ENCODE data around the gene PARD6A. TPM values are rescaled to one million over a fixed set of nuclear protein-coding genes. Genes with fewer than 3 reads are reported as not detected.

The PARD6A gene
- total RNA-seq, 1 donor, result 1.4 TPM

- no peak for DNase-seq (ENCODE audit: low read depth)
- TF ChIP-seq, protein P1, sequence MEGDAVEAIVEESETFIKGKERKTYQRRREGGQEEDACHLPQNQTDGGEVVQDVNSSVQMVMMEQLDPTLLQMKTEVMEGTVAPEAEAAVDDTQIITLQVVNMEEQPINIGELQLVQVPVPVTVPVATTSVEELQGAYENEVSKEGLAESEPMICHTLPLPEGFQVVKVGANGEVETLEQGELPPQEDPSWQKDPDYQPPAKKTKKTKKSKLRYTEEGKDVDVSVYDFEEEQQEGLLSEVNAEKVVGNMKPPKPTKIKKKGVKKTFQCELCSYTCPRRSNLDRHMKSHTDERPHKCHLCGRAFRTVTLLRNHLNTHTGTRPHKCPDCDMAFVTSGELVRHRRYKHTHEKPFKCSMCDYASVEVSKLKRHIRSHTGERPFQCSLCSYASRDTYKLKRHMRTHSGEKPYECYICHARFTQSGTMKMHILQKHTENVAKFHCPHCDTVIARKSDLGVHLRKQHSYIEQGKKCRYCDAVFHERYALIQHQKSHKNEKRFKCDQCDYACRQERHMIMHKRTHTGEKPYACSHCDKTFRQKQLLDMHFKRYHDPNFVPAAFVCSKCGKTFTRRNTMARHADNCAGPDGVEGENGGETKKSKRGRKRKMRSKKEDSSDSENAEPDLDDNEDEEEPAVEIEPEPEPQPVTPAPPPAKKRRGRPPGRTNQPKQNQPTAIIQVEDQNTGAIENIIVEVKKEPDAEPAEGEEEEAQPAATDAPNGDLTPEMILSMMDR (IDR thresholded peaks at IDR 0.05; ENCODE audit: insufficient read depth, low read length), result no peak
- H3K4me3 ChIP-seq (ENCODE audit: low read depth, low read length), result no peak overlapping the region
These were observed 1.9 kb downstream of the PARD6A start for GRCh38 chr16:67662653-67663010.

DNA sequence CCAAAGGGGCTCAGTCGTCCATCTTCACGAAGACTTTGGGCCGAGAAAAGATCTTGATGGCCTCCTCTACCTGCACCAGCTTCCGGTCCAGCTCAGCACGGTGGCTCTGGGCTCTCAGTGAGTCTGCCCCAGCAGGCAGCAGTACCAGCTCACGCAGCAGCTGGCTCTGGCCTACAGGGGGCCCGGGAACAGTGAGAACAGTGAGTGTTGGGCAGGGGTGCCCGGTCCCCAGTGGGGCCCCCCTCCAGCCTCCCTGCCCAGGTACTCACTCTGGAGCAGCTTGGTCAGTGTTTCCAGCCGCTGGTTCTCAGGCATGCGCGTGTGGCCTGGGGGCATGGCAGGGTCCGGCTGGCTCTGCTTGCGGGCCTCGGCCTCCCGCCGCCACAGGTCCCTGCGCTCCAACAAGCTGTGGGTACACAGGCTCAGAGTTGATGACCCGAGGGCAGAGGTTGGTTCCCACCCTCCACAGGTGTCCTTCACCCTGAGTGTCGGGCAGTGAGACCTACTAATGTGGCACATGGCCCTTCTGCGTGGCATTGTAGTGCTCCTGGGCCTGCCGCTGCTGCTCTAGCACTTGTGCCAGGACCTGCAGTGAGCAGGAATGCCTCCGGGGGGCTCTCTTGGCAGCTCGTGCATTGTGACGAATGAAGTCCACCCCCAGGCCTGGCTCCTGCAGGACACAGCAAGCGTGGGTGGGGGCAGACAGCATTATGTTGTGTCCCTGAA, 2.6 kb downstream of the PARD6A start:
- no peak overlapping the region for H3K4me3 ChIP-seq (ENCODE audit: low read depth, low read length)
- DNase-seq (ENCODE audit: low read depth), result no peak
- TF ChIP-seq, protein P1 (IDR thresholded peaks at IDR 0.05; ENCODE audit: insufficient read depth, low read length), result peak; percentile 3

DNA sequence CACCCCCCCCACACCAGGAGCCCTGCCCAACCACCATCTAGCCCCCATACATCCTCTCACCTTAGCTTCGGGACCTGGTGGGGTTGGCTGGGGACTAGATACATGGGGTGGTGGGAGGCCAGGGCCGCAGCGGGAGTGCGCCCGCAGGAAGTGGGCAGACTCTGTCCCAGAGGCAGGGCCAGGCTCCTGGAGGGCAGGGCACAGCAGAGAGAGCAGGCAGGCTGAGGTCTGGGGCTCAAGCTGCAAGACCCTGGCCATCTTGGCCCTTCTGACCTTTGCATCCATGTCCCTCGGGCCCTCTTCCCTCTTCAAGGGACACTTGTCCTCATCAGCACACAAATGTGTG, 3.1 kb downstream of the PARD6A start:
- no peak for DNase-seq (ENCODE audit: low read depth)
- H3K4me3 ChIP-seq (ENCODE audit: low read depth, low read length), result no peak overlapping the region
- TF ChIP-seq, protein P1 (IDR thresholded peaks at IDR 0.05; ENCODE audit: insufficient read depth, low read length), result no peak

DNA sequence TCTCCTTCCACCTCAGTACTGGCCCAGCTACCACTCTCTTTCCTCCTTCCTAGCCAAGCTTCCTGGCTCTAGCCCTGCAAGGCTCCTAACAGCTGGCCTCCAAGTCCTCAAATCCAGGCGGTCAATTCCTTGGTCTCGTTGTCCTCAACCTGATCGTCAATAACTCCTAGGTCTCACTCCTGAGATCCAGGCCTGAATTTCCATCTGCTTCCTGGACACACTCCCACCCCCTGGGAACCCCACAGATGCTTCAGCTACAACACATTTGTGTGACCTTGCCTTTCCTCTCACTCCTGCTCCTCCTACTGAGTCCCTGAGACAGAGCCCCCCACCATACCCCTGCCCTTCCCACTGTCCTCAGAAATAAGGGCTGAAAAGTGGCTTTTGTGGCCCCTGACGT, 3.5 kb downstream of the PARD6A start:
- TF ChIP-seq, protein P1 (IDR thresholded peaks at IDR 0.05; ENCODE audit: insufficient read depth, low read length), result no peak
- no peak overlapping the region for H3K4me3 ChIP-seq (ENCODE audit: low read depth, low read length)
- DNase-seq (ENCODE audit: low read depth), result no peak

DNA sequence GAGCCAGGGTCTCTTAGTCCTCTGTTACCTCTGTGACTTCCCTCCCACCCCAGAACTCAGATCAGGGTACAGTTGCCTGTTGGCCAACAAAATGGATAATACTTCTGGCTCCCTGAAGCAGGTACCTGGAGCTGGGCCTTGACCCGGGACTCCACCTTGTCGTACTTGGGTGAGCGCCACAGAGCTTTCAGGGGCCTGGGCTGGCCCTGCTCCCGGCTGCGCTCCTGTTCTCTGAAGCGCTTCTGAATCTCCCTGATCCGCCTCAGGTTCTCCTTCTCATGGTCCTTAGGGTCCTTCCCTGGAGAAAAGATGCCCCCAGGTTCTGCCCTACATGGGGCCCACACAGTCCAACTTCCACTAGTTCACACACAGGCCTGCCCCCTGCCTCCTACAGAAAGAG, 4.1 kb downstream of the PARD6A start:
- TF ChIP-seq, protein P1 (IDR thresholded peaks at IDR 0.05; ENCODE audit: insufficient read depth, low read length), result no peak
- no peak for DNase-seq (ENCODE audit: low read depth)
- H3K4me3 ChIP-seq (ENCODE audit: low read depth, low read length), result no peak overlapping the region

GRCh38 chr16:67665598-67665997, 4.8 kb downstream of the PARD6A start:
- TF ChIP-seq, protein P1 (IDR thresholded peaks at IDR 0.05; ENCODE audit: insufficient read depth, low read length), result no peak
- peak overlapping the region; percentile 76 for H3K4me3 ChIP-seq (ENCODE audit: low read depth, low read length)
- DNase-seq (ENCODE audit: low read depth), result no peak

DNA sequence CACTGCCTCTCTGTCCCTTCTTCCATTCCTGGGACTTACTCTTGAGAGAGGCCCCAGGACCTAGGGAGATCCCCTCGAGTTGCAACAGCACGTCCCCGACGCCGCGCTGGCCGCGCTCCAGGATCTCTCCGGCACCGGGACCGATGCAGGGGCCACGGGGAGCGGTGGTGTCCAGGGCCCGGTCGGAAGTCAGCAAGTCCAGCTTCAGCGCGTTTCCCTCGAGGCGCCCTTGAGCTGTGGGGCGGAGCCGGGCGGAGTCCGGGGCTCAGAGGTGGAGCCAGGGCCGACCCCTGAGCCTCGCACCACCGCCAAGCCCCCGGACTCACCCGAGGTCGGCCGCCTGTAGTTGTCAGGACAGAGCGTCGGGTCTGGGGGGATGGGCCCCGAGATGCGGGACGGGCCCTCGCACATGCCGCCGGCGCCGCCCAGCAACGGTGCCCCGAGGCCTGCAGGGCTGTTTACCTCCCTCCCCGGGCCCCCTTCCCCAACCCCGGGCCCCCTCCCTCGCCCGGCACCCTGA, 5.3 kb downstream of the PARD6A start:
- peak overlapping the region; percentile 76 for H3K4me3 ChIP-seq (ENCODE audit: low read depth, low read length)
- TF ChIP-seq, protein P1 (IDR thresholded peaks at IDR 0.05; ENCODE audit: insufficient read depth, low read length), result no peak
- no peak for DNase-seq (ENCODE audit: low read depth)

Measured in fibroblast of the aortic adventitia (primary cell).